GM12878 (cell line): Measurements from ENCODE around the gene TXNDC17. TPM values are rescaled to one million over a fixed set of nuclear protein-coding genes. Genes with fewer than 3 reads are reported as not detected.

Experiments used
- DPF2 ChIP-seq: fragments of 450-650 bp; IDR thresholded peaks from 2 replicates; pipeline ENCODE4 v1.6.1; 2017; ENCODE audit warnings: mild to moderate bottlenecking
- E2F8 ChIP-seq: fragments of 450-650 bp; IDR thresholded peaks from 2 replicates; pipeline ENCODE4 v1.6.1; 2018; ENCODE audit warnings: mild to moderate bottlenecking, low read depth, moderate library complexity; ENCODE audit not compliant: partially characterized antibody
- NFIC ChIP-seq: IDR thresholded peaks from 2 replicates; pipeline ENCODE4 v1.6.1; 2012; ENCODE audit warnings: low read depth, mild to moderate bottlenecking, inconsistent platforms, low read length, moderate library complexity
- NR2F1 ChIP-seq: fragments of 450-650 bp; conservative IDR thresholded peaks from 2 replicates; pipeline ENCODE4 v1.6.1; 2017; ENCODE audit warnings: mild to moderate bottlenecking
- POLR2A ChIP-seq: IDR thresholded peaks from 2 replicates; pipeline ENCODE4 v1.6.1; 2011; ENCODE audit warnings: low read depth, mild to moderate bottlenecking, low read length
- RAD21 ChIP-seq: IDR thresholded peaks from 2 replicates; pipeline ENCODE4 v1.6.1; 2011; ENCODE audit warnings: mild to moderate bottlenecking, low read depth, low read length, moderate library complexity; ENCODE audit not compliant: insufficient read depth
- REST ChIP-seq: IDR thresholded peaks from 2 replicates; pipeline ENCODE4 v1.6.1; 2012; ENCODE audit warnings: mild to moderate bottlenecking, low read depth, low read length
- polyA plus RNA-seq, 11 experiments: library from polyadenylated mRNA; depleted of rRNA in 4 of 11; unstranded in 6 of 11; stranded (reverse) in 5 of 11; fragments of >200 nt; fragmentation: Nextera tagmentation in 4 of 11; fragmentation: Illumina TruSeq in 1 of 11; extraction: Ambion mirVana in 4 of 11; extraction: Trizol in 1 of 11; gene quantifications; 1 replicate in 1 of 11; 2 replicates in 10 of 11; pipeline versions ENCODE4 v1.2.1 to v1.2.3, GENCODE V29; 2011 to 2016; ENCODE audit warnings: inconsistent platforms in 2 of 11, missing spikeins in 2 of 11, low read depth in 1 of 11
- total RNA-seq, 4 experiments: library from RNA; depleted of rRNA in 3 of 4; stranded (reverse); fragments of >200 nt in 3 of 4; fragmentation: Illumina TruSeq in 1 of 4; extraction: Trizol in 1 of 4; gene quantifications; 2 replicates each; pipeline versions ENCODE4 v1.2.1 to v1.2.3, GENCODE V29; 2013 to 2021

TXNDC17 gene
- total and polyA plus RNA-seq, 10 of the 15 experiments (the other 5 are each of a cell fraction or from before 2014, with no cell fraction given): 124 to 957 (median 216) TPM

GRCh38 chr17:6591599-6592158, 49.2 kb upstream of the TXNDC17 start (continued):
- TF ChIP-seq DPF2 (no peak), POLR2A (no peak), NFIC (no peak), REST (no peak), E2F8 (no peak), NR2F1 (no peak), RAD21 (no peak)
